ENCODE data around the gene MED13. TPM values are rescaled to one million over a fixed set of nuclear protein-coding genes. Genes with fewer than 3 reads are reported as not detected.
"Not testable (repeated sequence)": the region's sequence is repeated elsewhere in the genome, so short reads cannot be mapped to it uniquely, and the experiment has no call there.

The MED13 gene
- total and polyA plus RNA-seq, 5 donors, result 6.6 to 49.8 (median 33.1) TPM

GRCh38 chr17:62086737-62087136 is 21.7 kb upstream of the MED13 start:
- Histone ChIP-seq H3K9me3 (ENCODE audit: control insufficient read depth, low read length) (no peaks in the 10 kb centered on the region), H3K4me1 (ENCODE audit: control insufficient read depth, insufficient read depth, low read length) (no peaks in the 10 kb centered on the region), H3K4me3 (ENCODE audit: low read length) (no peak overlapping the region), H3K27ac (ENCODE audit: low read length) (no peak overlapping the region), H3K27me3 (ENCODE audit: control insufficient read depth, insufficient read depth) (no peaks in the 10 kb centered on the region)
- intact Hi-C loops (cut with DNase I), result loop anchor here in 1 of 4 donors (10.0 kb wide), 1 partner anchor 352 kb away; no protein-coding TSS in a partner anchor
- no peak for DNase-seq
- ATAC-seq, result no peak
- WGBS, result 91% methylated on average over 2 of the region's 2 CpGs

DNA sequence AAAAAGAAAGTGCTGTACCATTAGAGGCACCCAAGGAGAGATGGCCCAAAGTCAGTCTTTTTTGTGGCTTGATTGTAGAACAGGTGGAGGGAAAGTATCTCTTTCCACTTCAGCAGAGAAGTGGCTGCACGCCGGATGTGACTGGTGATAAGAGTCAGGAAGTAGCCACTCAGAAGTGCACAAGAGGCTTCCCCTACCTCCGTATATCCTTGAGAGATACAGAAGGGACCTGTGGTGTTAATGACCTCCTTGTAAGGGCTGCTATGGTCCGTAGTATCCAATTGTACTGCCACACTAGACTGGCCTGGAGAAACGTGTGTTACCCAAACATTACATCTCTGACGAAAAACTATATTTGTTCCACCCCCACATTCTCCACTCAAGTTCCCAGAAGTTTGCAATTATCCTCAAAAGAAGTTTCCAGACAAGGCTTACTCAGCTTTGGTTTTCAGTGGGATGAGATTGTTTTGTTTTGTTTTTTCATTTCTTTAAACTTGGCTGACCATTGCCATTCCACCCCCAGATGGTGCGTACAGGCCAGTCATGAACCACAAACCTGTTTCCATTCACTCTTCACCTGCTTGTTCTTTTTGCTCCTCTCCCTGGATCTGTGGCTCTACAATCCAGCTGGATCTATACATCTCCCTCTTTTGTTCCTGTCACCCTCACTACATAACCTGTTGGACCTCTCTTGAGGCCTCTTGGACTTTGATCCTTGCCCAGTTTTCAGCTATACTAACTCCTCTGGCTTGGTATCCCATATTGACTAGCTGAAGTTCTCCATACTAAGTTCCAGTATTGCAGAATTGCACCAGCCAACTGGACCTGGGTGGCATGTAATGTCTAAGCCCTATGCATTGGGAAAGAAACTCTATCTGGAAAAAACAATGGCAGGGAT is 20.7 kb upstream of the MED13 start:
- Histone ChIP-seq H3K9me3 (ENCODE audit: control insufficient read depth, low read length) (no peaks in the 10 kb centered on the region), H3K27ac (ENCODE audit: low read length) (no peak overlapping the region), H3K4me3 (ENCODE audit: low read length) (no peak overlapping the region), H3K27me3 (ENCODE audit: control insufficient read depth, insufficient read depth) (no peaks in the 10 kb centered on the region), H3K4me1 (ENCODE audit: control insufficient read depth, insufficient read depth, low read length) (no peaks in the 10 kb centered on the region)
- intact Hi-C loops (cut with DNase I), result loop anchor here in 1 of 4 donors (10.0 kb wide), 1 partner anchor 351 kb away; no protein-coding TSS in a partner anchor
- DNase-seq, result no peak
- WGBS, result 46% methylated on average over 7 of the region's 7 CpGs
- ATAC-seq, result no peak

DNA sequence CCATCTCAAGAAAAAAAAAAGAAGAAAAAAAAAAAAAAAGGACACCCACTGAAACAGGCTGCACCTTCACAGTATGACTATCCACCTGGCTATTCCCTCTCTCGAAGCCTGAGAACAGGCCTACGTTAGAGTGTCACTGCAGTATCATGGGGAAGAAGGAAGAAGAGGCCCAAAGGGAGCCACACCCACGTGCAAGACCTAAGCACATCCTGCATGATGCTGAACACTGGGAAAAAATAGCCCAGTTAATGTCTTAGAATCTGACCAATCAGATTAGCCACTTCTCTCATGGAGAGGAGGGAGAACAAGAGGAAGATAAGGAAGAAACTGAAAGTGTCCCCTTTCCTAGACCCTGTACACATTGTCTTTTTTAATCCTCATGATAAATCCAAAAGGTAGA is 19.5 kb upstream of the MED13 start:
- Histone ChIP-seq H3K4me1 (ENCODE audit: control insufficient read depth, insufficient read depth, low read length) (no peaks in the 10 kb centered on the region), H3K9me3 (ENCODE audit: control insufficient read depth, low read length) (no peaks in the 10 kb centered on the region), H3K4me3 (ENCODE audit: low read length) (no peak overlapping the region), H3K27ac (ENCODE audit: low read length) (no peak overlapping the region), H3K27me3 (ENCODE audit: control insufficient read depth, insufficient read depth) (no peaks in the 10 kb centered on the region)
- ATAC-seq (no peak), DNase-seq (no peak)
- intact Hi-C loops (cut with DNase I), result loop anchor here in 1 of 4 donors (10.0 kb wide), 1 partner anchor 350 kb away; no protein-coding TSS in a partner anchor
- 73% methylated on average over 3 of the region's 3 CpGs for WGBS

DNA sequence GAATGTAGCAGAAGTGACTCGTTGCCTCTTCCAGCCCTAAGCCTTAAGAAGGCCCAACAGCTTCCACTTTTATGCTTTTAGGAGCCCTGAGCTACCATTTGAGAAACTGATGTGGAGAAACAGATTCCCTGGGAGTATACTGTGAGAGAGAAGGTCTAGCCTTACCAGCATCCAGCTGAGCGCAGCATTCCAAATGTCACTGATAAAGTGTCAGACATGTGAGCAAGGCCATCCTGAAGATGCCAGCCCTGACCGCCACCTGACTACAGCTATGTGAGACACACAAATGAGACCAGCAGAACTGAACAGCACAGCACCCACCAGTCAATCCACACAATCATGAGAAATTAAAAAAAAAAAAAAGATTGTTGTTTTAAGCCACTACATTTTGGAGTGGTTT is 18.6 kb upstream of the MED13 start:
- WGBS, result 86% methylated on average over 3 of the region's 3 CpGs
- Histone ChIP-seq H3K27ac (ENCODE audit: low read length) (no peak overlapping the region), H3K9me3 (ENCODE audit: control insufficient read depth, low read length) (no peaks in the 10 kb centered on the region), H3K4me1 (ENCODE audit: control insufficient read depth, insufficient read depth, low read length) (no peaks in the 10 kb centered on the region), H3K4me3 (ENCODE audit: low read length) (no peak overlapping the region), H3K27me3 (ENCODE audit: control insufficient read depth, insufficient read depth) (no peaks in the 10 kb centered on the region)
- intact Hi-C loops (cut with DNase I), result loop anchor here in 1 of 4 donors (10.0 kb wide), 1 partner anchor 349 kb away; no protein-coding TSS in a partner anchor
- ATAC-seq (no peak), DNase-seq (no peak)

- intact Hi-C loops (cut with DNase I), result loop anchor here in 1 of 4 donors (10.0 kb wide), 1 partner anchor 346 kb away; no protein-coding TSS in a partner anchor
- Histone ChIP-seq H3K27me3 (ENCODE audit: control insufficient read depth, insufficient read depth) (no peaks in the 10 kb centered on the region), H3K4me1 (ENCODE audit: control insufficient read depth, insufficient read depth, low read length) (no peaks in the 10 kb centered on the region), H3K27ac (ENCODE audit: low read length) (no peak overlapping the region), H3K4me3 (ENCODE audit: low read length) (no peak overlapping the region), H3K9me3 (ENCODE audit: control insufficient read depth, low read length) (no peaks in the 10 kb centered on the region)
- ATAC-seq, result no peak
- no peak for DNase-seq
- 83% methylated on average over 4 of the region's 4 CpGs for WGBS
Measured at GRCh38 chr17:62080647-62081046, 15.6 kb upstream of the MED13 start.

DNA sequence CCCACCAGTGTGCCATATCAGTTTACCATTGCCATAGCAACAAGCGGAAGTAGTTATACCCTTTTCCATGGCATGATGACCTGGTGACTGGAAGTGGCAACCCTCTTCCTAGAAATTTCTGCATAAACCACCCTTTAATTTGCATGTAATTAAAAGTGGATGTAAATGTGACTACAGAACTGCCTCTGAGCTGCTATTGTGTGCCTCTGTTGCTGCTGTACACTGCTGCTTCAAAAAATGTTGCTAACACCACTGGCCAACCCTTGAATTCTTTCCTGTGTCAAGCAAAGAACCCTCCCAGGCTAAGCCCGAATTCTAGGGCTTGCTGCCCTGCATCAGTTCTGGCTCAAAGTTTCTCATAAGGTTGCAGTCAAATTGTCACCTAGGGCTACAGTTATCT is 12.9 kb upstream of the MED13 start:
- Histone ChIP-seq H3K4me1 (ENCODE audit: control insufficient read depth, insufficient read depth, low read length) (no peaks in the 10 kb centered on the region), H3K4me3 (ENCODE audit: low read length) (no peak overlapping the region), H3K27me3 (ENCODE audit: control insufficient read depth, insufficient read depth) (no peaks in the 10 kb centered on the region), H3K9me3 (ENCODE audit: control insufficient read depth, low read length) (no peaks in the 10 kb centered on the region), H3K27ac (ENCODE audit: low read length) (no peak overlapping the region)
- 80% methylated on average over 2 of the region's 2 CpGs for WGBS
- intact Hi-C loops (cut with DNase I), result no loop called here
- no peak for ATAC-seq
- DNase-seq, result no peak

GRCh38 chr17:62076864-62077788 is 12.0 kb upstream of the MED13 start:
- no peak for DNase-seq
- no peaks in the 10 kb centered on the region for H3K4me1 ChIP-seq (ENCODE audit: control insufficient read depth, insufficient read depth, low read length)
- H3K27me3 ChIP-seq (ENCODE audit: control insufficient read depth, insufficient read depth), result no peaks in the 10 kb centered on the region
- H3K4me3 ChIP-seq (ENCODE audit: low read length), result no peak overlapping the region
- WGBS, result 83% methylated on average over 13 of the region's 13 CpGs
- intact Hi-C loops (cut with DNase I), result no loop called here
- no peak for ATAC-seq
- H3K27ac ChIP-seq (ENCODE audit: low read length), result no peak overlapping the region
- no peaks in the 10 kb centered on the region for H3K9me3 ChIP-seq (ENCODE audit: control insufficient read depth, low read length)

- WGBS, result 71% methylated on average over 3 of the region's 3 CpGs
- intact Hi-C loops (cut with DNase I), result no loop called here
- DNase-seq (no peak), ATAC-seq (no peak)
- H3K27me3 ChIP-seq (ENCODE audit: control insufficient read depth, insufficient read depth), result no peaks in the 10 kb centered on the region
- H3K4me1 ChIP-seq (ENCODE audit: control insufficient read depth, insufficient read depth, low read length), result no peaks in the 10 kb centered on the region
- no peaks in the 10 kb centered on the region for H3K9me3 ChIP-seq (ENCODE audit: control insufficient read depth, low read length)
- H3K4me3 ChIP-seq (ENCODE audit: low read length), result no peak overlapping the region
- H3K27ac ChIP-seq (ENCODE audit: low read length), result no peak overlapping the region
Measured at GRCh38 chr17:62075308-62075815, 10.3 kb upstream of the MED13 start.

- no peak for DNase-seq
- H3K9me3 ChIP-seq (ENCODE audit: control insufficient read depth, low read length), result no peaks in the 10 kb centered on the region
- no peak overlapping the region for H3K27ac ChIP-seq (ENCODE audit: low read length)
- WGBS, result 99% methylated on average over 2 of the region's 2 CpGs
- intact Hi-C loops (cut with DNase I), result no loop called here
- no peaks in the 10 kb centered on the region for H3K4me1 ChIP-seq (ENCODE audit: control insufficient read depth, insufficient read depth, low read length)
- H3K4me3 ChIP-seq (ENCODE audit: low read length), result no peak overlapping the region
- ATAC-seq, result no peak
- H3K27me3 ChIP-seq (ENCODE audit: control insufficient read depth, insufficient read depth), result no peaks in the 10 kb centered on the region
Measured at GRCh38 chr17:62073993-62074392, 8.9 kb upstream of the MED13 start.

- ATAC-seq; H3K27me3 ChIP-seq (ENCODE audit: control insufficient read depth, insufficient read depth); DNase-seq; H3K9me3 ChIP-seq (ENCODE audit: control insufficient read depth, low read length); H3K27ac ChIP-seq (ENCODE audit: low read length); H3K4me3 ChIP-seq (ENCODE audit: low read length); intact Hi-C loops (cut with DNase I); H3K4me1 ChIP-seq (ENCODE audit: control insufficient read depth, insufficient read depth, low read length): not testable (repeated sequence)
- 95% methylated on average over 21 of the region's 21 CpGs for WGBS
Measured at GRCh38 chr17:62072855-62073254, 7.8 kb upstream of the MED13 start.

Data from right cardiac atrium (tissue), 5 donors.